Measurements from ENCODE around the gene HYLS1. TPM values are rescaled to one million over a fixed set of nuclear protein-coding genes. Genes with fewer than 3 reads are reported as not detected.
A peak's percentile ranks its signal among the peaks of the same experiment; 100 is the strongest.
"Not testable (repeated sequence)": the region's sequence is repeated elsewhere in the genome, so short reads cannot be mapped to it uniquely, and the experiment has no call there.

Gene HYLS1
- total RNA-seq, 2 experiments from 2014 or later, result 8.9 to 11.2 TPM

DNA sequence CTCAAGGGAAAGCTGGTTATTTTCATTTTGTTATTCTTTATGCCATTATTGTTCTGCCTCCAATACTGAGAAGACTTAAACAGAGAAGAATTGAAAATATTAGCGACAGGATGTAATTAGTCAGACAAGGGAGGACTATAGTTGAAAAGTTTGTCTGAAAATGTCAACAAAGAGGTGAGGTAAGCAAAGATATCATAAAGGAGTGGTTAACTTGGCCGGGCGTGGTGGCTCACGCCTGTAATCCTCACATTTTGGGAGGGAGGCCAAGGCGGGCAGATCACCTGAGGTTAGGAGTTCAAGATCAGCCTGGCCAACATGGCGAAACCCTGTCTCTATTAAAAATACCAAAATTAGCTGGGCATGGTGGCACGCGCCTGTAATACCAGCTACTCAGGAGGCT lies 4.1 kb upstream of the HYLS1 start:
- CTCF ChIA-PET, result no interaction called here
- Mint-ChIP-seq H3K4me1 (peaks cover 15% of the 10 kb centered on the region), H3K9me3 (ENCODE audit: low read depth) (no peaks in the 10 kb centered on the region), H3K4me3 (no peak overlapping the region), H3K27ac (no peak overlapping the region), H3K36me3 (peaks cover 3% of the 10 kb centered on the region), H3K27me3 (peaks cover 25% of the 10 kb centered on the region)
- no peak for DNase-seq
- no peak for ATAC-seq

DNA sequence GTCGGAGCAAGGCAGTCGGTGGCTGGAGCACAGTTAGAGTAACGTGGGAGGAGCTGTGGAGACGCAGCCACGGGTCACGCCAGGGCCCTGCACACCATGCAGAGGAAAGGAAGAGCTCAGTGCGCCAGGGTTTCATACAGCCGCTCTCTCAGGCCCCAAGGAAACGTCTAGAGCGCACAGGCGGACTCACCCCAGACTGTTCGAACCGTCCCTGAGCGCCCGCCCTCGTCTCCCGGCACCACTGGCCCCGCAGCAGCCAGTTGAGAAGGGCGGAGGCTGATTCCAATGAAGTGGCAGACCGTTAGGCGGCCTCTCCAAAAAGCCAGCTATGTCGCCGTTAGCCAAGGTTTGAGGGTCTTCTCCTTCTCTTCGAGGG lies 483 bp upstream of the HYLS1 start:
- Mint-ChIP-seq H3K27me3 (peaks cover 10% of the 10 kb centered on the region), H3K9me3 (ENCODE audit: low read depth) (no peaks in the 10 kb centered on the region), H3K4me1 (peaks cover 32% of the 10 kb centered on the region), H3K4me3 (peak overlapping the region; percentile 81), H3K36me3 (peaks cover 7% of the 10 kb centered on the region), H3K27ac (peak overlapping the region; percentile 98)
- CTCF ChIA-PET, result interaction anchor here (0.6 to 3.8 kb wide), 6 partner anchors 10 to 270 kb away, joined by 3 to 26 read pairs (median 10); partner anchors contain the start of genes CHEK1, DDX25 and PUS3
- DNase-seq, result peak; percentile 67
- ATAC-seq, result peak; percentile 43

DNA sequence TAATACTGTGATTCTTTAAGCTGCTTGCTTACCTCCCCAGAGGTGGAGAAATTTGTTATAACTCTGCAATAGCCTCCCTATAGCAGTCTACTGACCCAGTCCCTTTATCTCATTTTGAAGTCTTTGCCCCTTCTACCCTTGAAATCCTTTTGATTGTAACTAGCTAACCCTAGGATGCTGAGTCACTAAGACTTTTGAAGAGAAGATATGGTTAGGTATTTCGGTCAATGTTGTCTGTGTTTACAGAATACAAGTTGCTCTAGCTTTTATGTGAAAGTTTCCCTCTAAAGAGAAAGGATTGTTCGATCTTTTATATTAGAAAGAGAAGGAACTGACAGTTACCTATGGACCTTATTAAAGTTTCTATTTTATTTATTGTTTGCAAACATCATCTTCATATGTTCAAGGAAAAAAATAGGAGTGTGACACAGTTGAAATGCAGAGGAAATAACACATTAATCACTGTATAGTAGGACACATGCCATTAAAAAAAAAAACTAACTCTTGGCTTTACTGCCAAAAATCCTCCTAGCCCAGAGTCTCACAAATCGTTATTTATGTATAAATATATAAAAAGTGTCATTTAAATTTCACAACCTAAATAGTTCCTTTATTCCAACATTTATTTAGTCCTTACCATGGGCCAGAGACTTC lies 3.1 kb downstream of the HYLS1 start:
- H3K4me3 Mint-ChIP-seq, result peak overlapping the region; percentile 14
- H3K27ac Mint-ChIP-seq, result peak overlapping the region; percentile 13
- H3K9me3 Mint-ChIP-seq (ENCODE audit: low read depth), result no peaks in the 10 kb centered on the region
- peaks cover 31% of the 10 kb centered on the region for H3K36me3 Mint-ChIP-seq
- H3K27me3 Mint-ChIP-seq, result peaks cover 6% of the 10 kb centered on the region
- DNase-seq (no peak), ATAC-seq (no peak)
- CTCF ChIA-PET, result interaction anchor here (1.2 kb wide), 1 partner anchor 15 kb away, joined by 3 read pairs; no protein-coding TSS in a partner anchor
- peaks cover 39% of the 10 kb centered on the region for H3K4me1 Mint-ChIP-seq

DNA sequence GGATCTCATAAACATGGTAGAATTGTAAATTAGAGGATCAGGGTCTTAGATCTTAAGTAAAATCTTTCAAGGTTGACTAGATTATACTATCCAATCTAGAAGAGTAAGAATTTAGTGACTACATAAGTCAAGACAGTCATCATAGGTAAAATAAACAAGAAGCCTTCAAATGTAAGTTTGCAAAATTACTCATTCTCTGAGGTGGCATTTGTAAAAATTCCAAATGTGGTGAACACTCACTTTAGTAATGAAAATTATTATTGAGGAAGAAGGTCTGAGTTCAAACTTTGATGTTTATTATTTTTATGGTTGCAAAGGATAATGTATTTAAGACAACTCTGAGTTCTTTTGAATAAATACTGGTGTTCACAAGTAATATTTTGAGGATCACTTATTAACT lies 4.6 kb downstream of the HYLS1 start:
- Mint-ChIP-seq H3K9me3 (ENCODE audit: low read depth) (no peaks in the 10 kb centered on the region), H3K27me3 (peaks cover 5% of the 10 kb centered on the region), H3K27ac (no peak overlapping the region), H3K36me3 (peaks cover 31% of the 10 kb centered on the region), H3K4me1 (peaks cover 37% of the 10 kb centered on the region), H3K4me3 (no peak overlapping the region)
- ATAC-seq (no peak), DNase-seq (no peak)
- CTCF ChIA-PET, result no interaction called here

DNA sequence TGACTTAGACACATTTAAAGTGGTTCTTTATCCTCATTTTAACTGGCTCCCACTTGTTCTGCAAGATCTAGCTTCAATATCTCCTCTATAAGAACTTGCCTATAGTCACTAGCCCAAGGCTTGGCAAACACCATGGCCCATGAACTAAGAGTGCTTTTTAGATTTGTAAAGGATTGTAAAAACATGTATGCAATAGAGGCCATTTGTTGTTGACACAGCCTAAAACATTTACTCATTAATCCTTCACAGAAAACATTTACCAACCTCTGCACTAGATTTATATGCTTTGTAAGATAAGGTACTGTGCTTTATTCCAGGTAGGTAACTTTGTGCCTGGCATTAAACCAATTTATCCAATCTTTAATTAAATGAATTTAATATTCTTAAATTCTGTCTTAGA lies 5.5 kb downstream of the HYLS1 start:
- H3K27ac Mint-ChIP-seq, result no peak overlapping the region
- H3K36me3 Mint-ChIP-seq, result peaks cover 32% of the 10 kb centered on the region
- H3K4me1 Mint-ChIP-seq, result peaks cover 40% of the 10 kb centered on the region
- no peak for DNase-seq
- no peak for ATAC-seq
- no peaks in the 10 kb centered on the region for H3K9me3 Mint-ChIP-seq (ENCODE audit: low read depth)
- CTCF ChIA-PET, result no interaction called here
- H3K27me3 Mint-ChIP-seq, result no peaks in the 10 kb centered on the region
- no peak overlapping the region for H3K4me3 Mint-ChIP-seq

DNA sequence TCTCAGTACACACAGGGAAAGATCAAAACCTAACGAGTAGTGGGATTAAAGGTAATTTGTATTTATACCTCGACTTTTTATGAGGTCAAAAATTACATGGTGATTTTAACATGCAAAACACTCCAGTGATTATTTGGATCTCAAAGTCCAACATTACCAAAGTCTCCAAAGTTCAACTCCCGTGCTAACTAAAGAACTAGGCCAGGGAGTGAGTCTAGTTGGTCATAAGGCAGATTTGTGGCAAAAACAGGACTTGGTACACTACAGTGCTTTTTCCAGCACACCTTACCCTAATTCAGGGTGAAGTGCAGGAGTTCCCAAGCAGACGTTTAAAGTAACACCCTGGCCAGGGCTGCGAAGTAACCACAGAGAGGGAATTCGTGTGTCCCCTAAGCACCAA lies 14.4 kb downstream of the HYLS1 start:
- peak overlapping the region; percentile 43 for H3K27ac Mint-ChIP-seq
- H3K4me3 Mint-ChIP-seq, result peak overlapping the region; percentile 99
- H3K4me1 Mint-ChIP-seq, result peaks cover 49% of the 10 kb centered on the region
- no peak for ATAC-seq
- H3K36me3 Mint-ChIP-seq, result peaks cover 25% of the 10 kb centered on the region
- CTCF ChIA-PET, result interaction anchor here (1.5 kb wide), 1 partner anchor 304 kb away, joined by 3 read pairs; no protein-coding TSS in a partner anchor
- no peaks in the 10 kb centered on the region for H3K9me3 Mint-ChIP-seq (ENCODE audit: low read depth)
- peaks cover 31% of the 10 kb centered on the region for H3K27me3 Mint-ChIP-seq
- no peak for DNase-seq

DNA sequence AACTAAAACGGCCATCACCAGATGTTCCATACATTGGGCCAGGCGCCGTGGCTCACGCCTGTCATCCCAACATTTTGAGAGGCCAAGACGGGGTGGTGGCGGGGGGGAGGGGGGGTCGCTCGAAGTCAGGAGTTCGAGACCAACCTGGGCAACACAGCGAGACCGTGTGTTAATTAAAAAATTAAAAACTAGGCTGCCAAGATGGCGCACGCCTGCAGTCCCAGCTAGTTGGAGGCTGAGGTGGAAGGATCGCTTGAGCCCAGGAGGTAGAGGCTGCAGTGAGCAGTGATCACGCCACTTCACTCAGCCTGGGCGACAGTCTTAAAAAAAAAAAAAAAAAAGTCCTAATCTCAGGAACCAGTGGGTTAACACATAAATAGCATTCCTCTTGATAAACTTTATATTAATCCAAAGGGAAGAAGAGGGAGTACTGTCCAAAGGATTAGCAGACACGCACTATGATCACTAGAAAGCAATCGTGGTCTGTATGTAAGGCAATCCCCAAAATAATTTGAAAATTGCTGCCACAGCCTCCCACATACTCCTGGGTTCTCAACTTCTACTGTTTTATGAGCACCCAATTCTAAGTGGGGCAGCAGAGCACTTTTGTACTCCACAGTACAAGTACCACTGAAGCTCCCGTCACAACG lies 14.9 kb downstream of the HYLS1 start:
- CTCF ChIA-PET, result interaction anchor here (1.0 to 2.4 kb wide), 5 partner anchors 15 to 333 kb away, joined by 3 to 26 read pairs (median 4); partner anchors contain the start of genes EI24 and HYLS1
- Mint-ChIP-seq H3K9me3 (ENCODE audit: low read depth) (no peaks in the 10 kb centered on the region), H3K27me3 (peaks cover 32% of the 10 kb centered on the region), H3K27ac (peak overlapping the region; percentile 88), H3K4me1 (peaks cover 46% of the 10 kb centered on the region), H3K36me3 (peaks cover 25% of the 10 kb centered on the region), H3K4me3 (peak overlapping the region; percentile 99)
- ATAC-seq (no peak), DNase-seq (no peak)

DNA sequence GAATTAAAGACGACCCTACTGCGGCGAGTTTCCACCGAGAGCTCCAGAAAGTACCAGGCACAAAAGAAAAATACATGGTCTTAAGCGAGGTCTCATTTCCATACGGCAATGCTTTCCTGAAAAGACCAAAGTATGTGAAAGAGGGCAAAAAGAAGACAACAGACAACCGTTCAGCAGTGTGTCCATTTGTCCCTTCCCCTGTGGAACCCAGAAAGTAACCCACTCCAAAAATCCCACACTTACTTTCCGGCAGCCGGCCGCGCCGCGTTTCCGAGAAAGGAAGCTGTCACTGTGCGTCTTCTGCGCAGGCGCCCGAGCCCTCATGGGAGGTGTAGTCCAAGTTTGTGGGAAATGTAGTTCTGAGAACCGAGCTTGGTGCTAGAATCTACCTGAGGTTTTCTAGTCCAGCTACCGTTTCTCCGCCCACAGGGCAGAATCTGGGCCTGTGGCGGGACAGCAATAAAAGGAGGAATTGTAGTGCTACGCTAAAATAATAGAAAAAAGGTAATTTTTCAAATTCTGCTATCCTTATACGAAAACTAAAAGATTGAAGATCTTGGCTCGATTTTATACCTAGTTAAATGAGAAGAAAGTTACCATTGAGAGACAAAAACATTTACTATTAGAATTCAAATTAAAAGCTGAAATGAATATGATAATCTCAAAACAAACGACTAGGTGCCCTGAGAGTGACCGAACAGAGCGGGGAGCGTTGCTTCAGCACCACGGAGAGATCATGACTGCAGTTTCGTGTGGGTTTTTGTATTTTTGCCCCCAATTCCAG lies 15.7 kb downstream of the HYLS1 start, which contains the start of gene PUS3:
Gene PUS3, minus strand, starts transcription at position 280 of the 784 bp plus-strand sequence. CDS start 6,922 bp downstream, outside the sequence.
- Mint-ChIP-seq H3K4me3 (peak within 1 kb of the TSS; percentile 99), H3K9me3 (ENCODE audit: low read depth) (no peaks in the 10 kb centered on the region), H3K27ac (peak within 1 kb of the TSS; percentile 88), H3K36me3 (peaks cover 21% of the 10 kb centered on the region), H3K4me1 (peaks cover 39% of the 10 kb centered on the region), H3K27me3 (peaks cover 39% of the 10 kb centered on the region)
- peak; percentile 96 for ATAC-seq
- peak; percentile 93 for DNase-seq
- CTCF ChIA-PET, result interaction anchor here (1.0 to 2.4 kb wide), 5 partner anchors 16 to 334 kb away, joined by 3 to 26 read pairs (median 4); partner anchors contain the start of genes EI24 and HYLS1

DNA sequence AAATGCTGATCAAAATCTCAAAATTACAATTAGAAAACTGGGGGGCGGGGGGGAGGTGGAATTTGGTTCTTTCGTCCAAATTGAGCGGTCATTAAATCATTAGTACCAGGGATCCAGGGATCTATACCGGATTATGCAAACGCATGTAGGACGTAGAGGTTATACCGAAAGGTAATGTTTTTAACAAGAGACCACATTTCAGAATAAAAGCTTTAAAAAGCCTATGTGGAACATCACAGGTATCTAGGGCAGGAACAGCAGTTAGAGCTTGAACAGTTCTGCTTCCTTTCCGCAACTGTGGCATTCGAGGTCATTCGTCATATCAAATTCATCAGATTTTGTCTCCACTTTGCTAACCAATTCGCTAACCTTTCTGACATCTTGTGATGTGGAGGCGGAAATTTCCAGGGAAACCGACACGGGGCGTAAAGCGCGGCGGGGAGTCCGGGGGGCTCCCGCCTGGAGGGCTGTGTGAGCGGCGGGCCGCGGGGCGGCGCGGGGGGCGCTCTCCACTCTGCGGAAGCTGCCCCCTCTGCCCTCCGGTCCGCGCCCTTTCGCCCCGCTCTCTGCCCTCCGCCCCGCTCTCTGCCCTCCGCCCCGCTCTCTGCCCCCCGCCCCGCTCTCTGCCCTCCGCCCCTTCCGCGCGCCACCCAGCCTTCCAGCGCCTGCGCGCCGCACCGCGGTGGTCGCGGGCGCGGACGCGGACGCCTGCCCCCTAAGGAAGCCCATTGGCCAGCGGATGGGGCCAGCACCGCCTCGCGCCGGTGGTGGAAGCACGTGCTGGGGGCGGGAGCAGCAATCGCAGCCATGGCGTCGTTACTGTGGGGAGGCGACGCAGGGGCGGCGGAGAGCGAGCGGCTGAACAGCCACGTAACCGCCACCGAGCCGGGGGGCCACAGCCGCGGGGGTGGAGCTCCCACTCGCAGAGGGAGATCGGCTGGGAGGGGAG lies 16.5 kb downstream of the HYLS1 start, which contains the start of gene DDX25:
Gene DDX25, plus strand, starts transcription at position 798 of the 949 bp plus-strand sequence. Its CDS starts 10 bp downstream, at position 808.
- Mint-ChIP-seq H3K27me3 (peaks cover 48% of the 10 kb centered on the region), H3K36me3 (peaks cover 20% of the 10 kb centered on the region), H3K9me3 (ENCODE audit: low read depth) (no peaks in the 10 kb centered on the region), H3K4me3 (peak within 1 kb of the TSS; percentile 99), H3K27ac (no peak within 1 kb of the TSS), H3K4me1 (peaks cover 38% of the 10 kb centered on the region)
- CTCF ChIA-PET, result interaction anchor here (1.0 to 2.4 kb wide), 3 partner anchors 17 to 335 kb away, joined by 3 to 26 read pairs (median 6); partner anchors contain the start of genes EI24 and HYLS1
- DNase-seq (no peak), ATAC-seq (no peak)

DNA sequence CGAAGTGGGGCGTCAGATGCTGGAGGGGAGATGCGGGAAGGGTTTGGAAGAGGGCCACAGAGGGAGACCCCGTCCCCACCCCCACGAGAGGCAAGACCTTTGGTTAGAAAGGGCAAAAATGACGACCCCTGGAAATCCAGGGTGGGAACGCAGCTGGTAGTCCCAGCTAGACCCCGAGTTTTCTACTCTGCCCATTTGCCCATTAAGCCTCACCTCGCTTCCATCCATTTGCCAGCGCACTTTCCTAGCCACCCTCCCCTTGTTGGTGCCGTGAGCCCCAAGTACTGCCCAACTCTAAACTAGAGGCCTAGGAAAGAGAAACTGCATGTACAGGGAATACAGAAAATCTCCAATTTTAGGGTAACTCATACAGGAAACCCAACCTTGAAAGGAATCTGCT lies 17.2 kb downstream of the HYLS1 start:
- peak overlapping the region; percentile 22 for H3K4me3 Mint-ChIP-seq
- peaks cover 51% of the 10 kb centered on the region for H3K27me3 Mint-ChIP-seq
- no peak for ATAC-seq
- H3K9me3 Mint-ChIP-seq (ENCODE audit: low read depth), result no peaks in the 10 kb centered on the region
- peaks cover 13% of the 10 kb centered on the region for H3K36me3 Mint-ChIP-seq
- CTCF ChIA-PET, result interaction anchor here (2.4 kb wide), 1 partner anchor 17 kb away, joined by 26 read pairs; the partner anchor contains the start of gene HYLS1
- H3K27ac Mint-ChIP-seq, result no peak overlapping the region
- H3K4me1 Mint-ChIP-seq, result peaks cover 34% of the 10 kb centered on the region
- no peak for DNase-seq

DNA sequence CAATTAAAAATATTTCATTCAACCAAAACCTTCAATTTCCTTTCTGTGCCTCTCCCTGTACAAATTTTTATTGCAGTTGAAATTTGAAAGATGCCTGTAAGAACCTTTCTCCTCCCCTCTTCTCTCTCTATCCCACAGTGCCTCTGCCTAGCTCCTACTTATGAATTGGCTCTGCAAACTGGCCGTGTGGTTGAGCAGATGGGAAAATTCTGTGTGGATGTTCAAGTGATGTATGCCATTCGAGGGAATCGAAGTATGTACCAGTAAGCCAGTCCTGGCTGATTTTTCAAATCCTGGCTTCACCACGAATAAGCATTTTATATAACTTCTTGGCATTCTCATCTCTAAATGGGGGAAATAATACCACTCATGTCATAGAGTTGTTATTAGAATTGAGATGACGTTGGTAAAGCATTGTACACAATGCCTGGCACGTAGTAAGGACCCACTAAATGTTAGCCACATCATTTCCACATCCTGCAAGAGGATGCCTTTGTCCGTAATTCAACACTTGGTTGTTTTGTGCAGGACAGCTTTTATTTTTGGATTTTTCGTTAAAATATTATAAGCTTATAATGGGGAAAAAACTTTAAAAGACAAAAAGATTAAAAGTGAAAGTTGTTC lies 22.9 kb downstream of the HYLS1 start:
- H3K4me1 Mint-ChIP-seq, result peaks cover under 1% of the 10 kb centered on the region
- ATAC-seq, result no peak
- CTCF ChIA-PET, result interaction anchor here (0.6 kb wide), 1 partner anchor 23 kb away, joined by 4 read pairs; no protein-coding TSS in a partner anchor
- no peaks in the 10 kb centered on the region for H3K36me3 Mint-ChIP-seq
- no peak for DNase-seq
- no peak overlapping the region for H3K27ac Mint-ChIP-seq
- H3K9me3 Mint-ChIP-seq (ENCODE audit: low read depth), result no peaks in the 10 kb centered on the region
- no peak overlapping the region for H3K4me3 Mint-ChIP-seq
- H3K27me3 Mint-ChIP-seq, result peaks cover 57% of the 10 kb centered on the region

DNA sequence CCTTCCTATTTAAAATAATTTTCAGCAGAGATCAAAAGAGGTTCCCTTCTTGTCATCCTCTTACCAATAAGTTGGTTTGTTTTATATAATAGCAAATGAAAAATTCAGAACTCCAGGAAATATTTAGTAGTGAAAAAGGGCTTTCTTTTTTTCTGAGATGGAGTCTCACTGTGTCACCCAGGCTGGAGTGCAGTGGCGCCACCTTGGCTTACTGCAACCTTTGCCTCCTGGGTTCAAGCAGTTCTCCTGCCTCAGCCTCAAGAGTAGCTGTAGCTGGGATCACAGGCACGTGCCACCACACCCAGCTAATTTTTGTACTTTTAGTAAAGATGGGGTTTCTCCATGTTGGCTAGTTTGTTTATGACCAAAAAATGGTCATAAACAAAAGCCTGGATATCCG lies 27.1 kb downstream of the HYLS1 start:
- not testable (repeated sequence) for H3K4me3 Mint-ChIP-seq

More for the DNA sequence above, 27.1 kb downstream of the HYLS1 start:
- H3K4me1 Mint-ChIP-seq; ATAC-seq; H3K27ac Mint-ChIP-seq; H3K9me3 Mint-ChIP-seq (ENCODE audit: low read depth); H3K36me3 Mint-ChIP-seq; CTCF ChIA-PET; DNase-seq: not testable (repeated sequence)
- H3K27me3 Mint-ChIP-seq, result peaks cover 47% of the 10 kb centered on the region

Measured in activated CD8-positive, alpha-beta memory T cell treated with anti-CD3 and anti-CD28 coated beads, Interleukin-2, amount 10 ng/mL, durations not matched to agents 7 days and 5 days (primary cell).